NCI-H82 (cell line): ENCODE data around the gene R3HDM2.

Experiments used
- DNase-seq: peaks from one replicate; lab custom pipeline; 2025; lab: John Stamatoyannopoulos, UW

Gene R3HDM2

GRCh38 chr12:57216014-57216911, 214.6 kb downstream of the R3HDM2 start, which contains the start of gene NXPH4:
Gene NXPH4 (plus strand): TSS chr12:57216794. CDS start chr12:57216970, 176 bp downstream.
- peak; percentile 79 for DNase-seq

DNA sequence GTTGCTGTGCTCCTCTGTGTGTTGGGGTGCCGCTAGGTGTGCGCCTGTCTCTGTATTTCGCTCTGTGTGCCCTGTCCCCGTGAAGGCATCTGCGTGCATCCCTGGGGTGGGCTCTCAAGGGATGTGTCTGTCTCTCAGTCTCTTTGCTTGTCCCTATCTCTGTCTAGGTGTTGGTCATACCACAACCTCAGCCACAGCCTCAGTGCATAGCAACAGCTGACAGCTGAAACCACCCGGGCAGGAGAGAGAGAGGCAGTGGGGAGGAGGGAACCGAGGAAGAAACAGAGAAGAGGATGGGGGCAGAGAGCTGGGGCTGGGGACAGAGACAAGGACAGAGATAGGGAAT, 215.2 kb downstream of the R3HDM2 start:
- DNase-seq, result no peak

GRCh38 chr12:57215065-57215464, 215.8 kb downstream of the R3HDM2 start:
- no peak for DNase-seq

- peak; percentile 90 for DNase-seq
Observed at GRCh38 chr12:57214398-57214781, 216.5 kb downstream of the R3HDM2 start.

GRCh38 chr12:57213763-57214397, 217.0 kb downstream of the R3HDM2 start:
- no peak for DNase-seq

DNA sequence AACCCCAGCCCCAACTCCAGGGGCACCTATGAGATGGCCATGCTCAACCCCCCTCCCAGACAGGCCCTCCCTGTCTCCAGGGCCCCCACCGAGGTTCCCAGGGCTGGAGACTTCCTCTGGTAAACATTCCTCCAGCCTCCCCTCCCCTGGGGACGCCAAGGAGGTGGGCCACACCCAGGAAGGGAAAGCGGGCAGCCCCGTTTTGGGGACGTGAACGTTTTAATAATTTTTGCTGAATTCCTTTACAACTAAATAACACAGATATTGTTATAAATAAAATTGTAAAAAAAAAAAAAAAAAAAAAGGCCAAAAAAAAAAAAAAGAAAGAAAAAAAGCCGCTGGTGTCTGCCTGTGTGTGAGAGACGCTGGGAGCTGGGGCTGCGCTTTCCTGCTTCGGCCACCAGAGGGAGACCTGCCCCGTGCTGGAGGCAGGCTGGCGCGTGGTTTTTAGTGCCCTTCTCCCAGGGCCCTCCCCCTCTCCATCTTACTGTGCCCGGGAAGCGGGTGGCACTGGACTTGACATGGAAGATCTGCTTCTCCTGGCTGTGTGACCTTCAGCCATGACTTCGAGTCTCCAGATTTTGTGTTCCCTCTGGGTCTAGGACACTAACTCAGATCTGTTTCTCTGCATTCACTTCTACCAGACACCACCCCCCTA, 217.7 kb downstream of the R3HDM2 start:
- DNase-seq, result peak; percentile 88

DNA sequence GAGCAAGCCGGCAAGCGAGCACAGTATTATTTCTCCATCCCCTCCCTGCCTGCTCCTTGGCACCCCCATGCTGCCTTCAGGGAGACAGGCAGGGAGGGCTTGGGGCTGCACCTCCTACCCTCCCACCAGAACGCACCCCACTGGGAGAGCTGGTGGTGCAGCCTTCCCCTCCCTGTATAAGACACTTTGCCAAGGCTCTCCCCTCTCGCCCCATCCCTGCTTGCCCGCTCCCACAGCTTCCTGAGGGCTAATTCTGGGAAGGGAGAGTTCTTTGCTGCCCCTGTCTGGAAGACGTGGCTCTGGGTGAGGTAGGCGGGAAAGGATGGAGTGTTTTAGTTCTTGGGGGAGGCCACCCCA, 218.2 kb downstream of the R3HDM2 start:
- no peak for DNase-seq

DNA sequence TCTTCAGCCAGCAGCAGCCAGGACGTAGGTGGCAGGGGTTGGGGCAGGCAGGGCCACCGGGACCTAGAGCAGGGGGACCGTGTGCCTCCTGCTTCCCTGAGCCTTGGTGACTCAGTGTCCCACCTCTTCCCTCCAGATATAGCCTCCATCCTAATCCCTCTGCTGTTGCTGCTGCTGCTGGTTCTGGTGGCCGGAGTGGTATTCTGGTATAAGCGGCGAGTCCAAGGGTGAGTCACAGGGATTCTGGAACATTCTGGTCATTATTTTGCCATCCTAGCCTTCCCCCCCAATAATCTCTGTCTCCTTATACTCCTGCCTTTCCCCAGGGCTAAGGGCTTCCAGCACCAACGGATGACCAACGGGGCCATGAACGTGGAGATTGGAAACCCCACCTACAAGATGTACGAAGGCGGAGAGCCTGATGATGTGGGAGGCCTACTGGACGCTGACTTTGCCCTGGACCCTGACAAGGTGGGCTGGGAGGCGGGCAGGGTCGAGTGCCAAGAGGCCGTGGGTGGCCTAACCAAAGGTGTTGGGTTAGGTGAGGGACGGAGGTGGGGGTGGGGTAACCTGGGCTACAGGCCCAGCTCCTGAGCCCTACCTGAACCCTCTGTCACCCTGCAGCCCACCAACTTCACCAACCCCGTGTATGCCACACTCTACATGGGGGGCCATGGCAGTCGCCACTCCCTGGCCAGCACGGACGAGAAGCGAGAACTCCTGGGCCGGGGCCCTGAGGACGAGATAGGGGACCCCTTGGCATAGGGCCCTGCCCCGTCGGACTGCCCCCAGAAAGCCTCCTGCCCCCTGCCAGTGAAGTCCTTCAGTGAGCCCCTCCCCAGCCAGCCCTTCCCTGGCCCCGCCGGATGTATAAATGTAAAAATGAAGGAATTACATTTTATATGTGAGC, 218.8 kb downstream of the R3HDM2 start:
- DNase-seq, result no peak

GRCh38 chr12:57210926-57211692, 219.7 kb downstream of the R3HDM2 start:
- peak; percentile 89 for DNase-seq

DNA sequence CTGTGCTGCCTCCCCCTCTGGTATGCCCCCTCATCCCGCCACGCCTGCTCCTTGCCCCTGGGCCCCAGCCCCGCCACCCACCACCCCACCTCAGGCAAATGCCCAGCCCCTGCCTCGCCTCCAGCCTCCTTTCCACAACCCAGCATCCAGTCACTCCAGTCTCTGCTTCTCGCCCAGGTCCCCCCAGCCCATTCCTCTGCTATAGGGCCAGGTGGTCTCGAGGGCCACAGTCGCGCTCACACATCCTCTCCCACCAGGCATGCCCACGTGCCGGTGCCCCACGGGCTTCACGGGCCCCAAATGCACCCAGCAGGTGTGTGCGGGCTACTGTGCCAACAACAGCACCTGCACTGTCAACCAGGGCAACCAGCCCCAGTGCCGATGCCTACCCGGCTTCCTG, 220.4 kb downstream of the R3HDM2 start:
- no peak for DNase-seq

- no peak for DNase-seq
Observed at GRCh38 chr12:57209916-57210315, 220.9 kb downstream of the R3HDM2 start.

GRCh38 chr12:57208631-57209282, 222.1 kb downstream of the R3HDM2 start:
- no peak for DNase-seq

- DNase-seq, result no peak
Observed at GRCh38 chr12:57207731-57208630, 222.9 kb downstream of the R3HDM2 start.

DNA sequence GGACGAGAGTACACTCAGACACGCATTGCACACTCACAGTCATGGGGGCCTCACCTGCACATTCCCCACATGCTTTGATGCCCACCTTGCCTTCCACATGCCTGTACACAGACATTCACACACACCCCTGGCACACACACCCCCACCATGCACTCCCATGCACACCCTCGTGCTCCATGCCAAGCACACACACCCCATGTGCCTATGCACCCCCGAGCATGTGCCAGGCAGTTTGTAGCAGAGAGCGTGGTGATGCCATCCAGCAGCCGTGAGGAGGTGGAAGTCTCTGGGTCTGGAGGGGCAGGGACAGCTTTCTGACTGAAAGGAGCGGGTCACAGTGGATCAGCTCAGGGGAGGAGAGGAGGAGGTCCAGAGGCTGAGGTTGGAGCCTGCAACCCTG, 224.9 kb downstream of the R3HDM2 start:
- no peak for DNase-seq

GRCh38 chr12:57205186-57205585, 225.7 kb downstream of the R3HDM2 start:
- no peak for DNase-seq

DNA sequence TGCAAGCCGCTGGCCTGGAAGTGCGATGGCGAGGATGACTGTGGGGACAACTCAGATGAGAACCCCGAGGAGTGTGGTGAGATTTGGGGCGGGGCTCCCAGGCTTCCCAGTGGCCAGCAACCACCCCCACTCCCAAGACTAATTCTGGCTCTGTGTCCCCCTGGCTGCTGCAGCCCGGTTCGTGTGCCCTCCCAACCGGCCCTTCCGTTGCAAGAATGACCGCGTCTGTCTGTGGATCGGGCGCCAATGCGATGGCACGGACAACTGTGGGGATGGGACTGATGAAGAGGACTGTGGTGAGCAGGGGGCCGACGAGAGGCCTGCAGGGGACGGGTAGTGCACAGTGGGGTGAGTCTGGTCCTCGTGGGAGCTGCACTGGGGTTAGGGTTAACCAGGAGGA, 226.4 kb downstream of the R3HDM2 start:
- no peak for DNase-seq

DNA sequence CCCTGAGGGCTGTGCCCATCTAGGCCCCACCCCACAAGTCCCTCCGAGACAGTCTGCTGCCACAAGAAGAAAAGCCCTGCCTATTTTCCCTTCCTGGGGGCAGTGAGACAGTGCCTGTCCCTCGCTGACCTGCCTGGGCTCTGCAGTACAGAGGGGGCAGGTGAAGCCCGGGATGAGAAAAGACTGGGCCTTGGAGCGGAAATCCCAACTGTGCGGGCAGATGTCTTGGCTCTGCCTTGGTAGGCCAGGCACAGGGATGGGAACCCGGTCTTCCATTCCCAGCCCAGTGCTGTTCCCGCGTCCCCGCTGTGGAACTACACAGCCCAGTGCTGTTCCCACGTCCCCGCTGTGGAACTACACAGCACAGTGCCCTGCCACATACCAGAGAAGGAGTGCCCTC, 227.1 kb downstream of the R3HDM2 start:
- no peak for DNase-seq
